Activated CD4-positive, alpha-beta T cell treated with anti-CD3 and anti-CD28 coated beads for 1 hour (primary cell): ENCODE data around the gene LTBP2.
A peak's percentile ranks its signal among the peaks of the same experiment; 100 is the strongest.

Experiments
- DNase-seq: peaks from one replicate; pipeline ENCODE4 v3.0.0-alpha.2; 2020

Gene LTBP2

GRCh38 chr14:74637178-74637550, 25.1 kb upstream of the LTBP2 start:
- no peak for DNase-seq

- no peak for DNase-seq
Observed at GRCh38 chr14:74636424-74637177, 24.6 kb upstream of the LTBP2 start.

GRCh38 chr14:74635847-74636246, 23.8 kb upstream of the LTBP2 start:
- no peak for DNase-seq

- no peak for DNase-seq
Observed at GRCh38 chr14:74634964-74635363, 22.9 kb upstream of the LTBP2 start.

- DNase-seq: no peak
Observed at GRCh38 chr14:74634481-74634880, 22.4 kb upstream of the LTBP2 start.

GRCh38 chr14:74630881-74631690, 19.0 kb upstream of the LTBP2 start:
- DNase-seq: no peak

GRCh38 chr14:74628418-74628817, 16.4 kb upstream of the LTBP2 start:
- DNase-seq: no peak

GRCh38 chr14:74627076-74627475, 15.0 kb upstream of the LTBP2 start:
- DNase-seq: no peak

- DNase-seq: no peak
Observed at GRCh38 chr14:74622257-74622656, 10.2 kb upstream of the LTBP2 start.

GRCh38 chr14:74621556-74621955, 9.5 kb upstream of the LTBP2 start:
- DNase-seq: no peak

- no peak for DNase-seq
Observed at GRCh38 chr14:74620923-74621322, 8.9 kb upstream of the LTBP2 start.

GRCh38 chr14:74620497-74620921, 8.5 kb upstream of the LTBP2 start:
- no peak for DNase-seq

- DNase-seq: no peak
Observed at GRCh38 chr14:74619672-74620131, 7.7 kb upstream of the LTBP2 start.

- DNase-seq: peak; percentile 33
Observed at GRCh38 chr14:74618078-74618952, 6.3 kb upstream of the LTBP2 start.

GRCh38 chr14:74616996-74617700, 5.1 kb upstream of the LTBP2 start:
- no peak for DNase-seq

GRCh38 chr14:74616507-74616906, 4.5 kb upstream of the LTBP2 start:
- no peak for DNase-seq

- DNase-seq: no peak
Observed at GRCh38 chr14:74615735-74616134, 3.7 kb upstream of the LTBP2 start.

- DNase-seq: no peak
Observed at GRCh38 chr14:74614508-74615495, 2.8 kb upstream of the LTBP2 start.

GRCh38 chr14:74613211-74613914, 1.3 kb upstream of the LTBP2 start:
- DNase-seq: no peak

GRCh38 chr14:74612350-74613021, 449 bp upstream of the LTBP2 start:
- DNase-seq: peak; percentile 73
